WTC11 (cell line): ENCODE measurements around the gene FNDC3B. TPM values are rescaled to one million over a fixed set of nuclear protein-coding genes. Genes with fewer than 3 reads are reported as not detected.

Experiments used
- ATAC-seq: fragments of 200-7000 bp; cut with Tn5 transposase; 2 replicates; pipeline ENCODE4 v1.10.0; 2021; ENCODE audit warnings: mild to moderate bottlenecking, moderate library complexity
- CTCF ChIA-PET: fragments of 300-600 bp; sonication (Branson Sonifier 250); formaldehyde crosslinking; loops from one replicate; lab custom pipeline; 2021; ENCODE audit warnings: antibody characterized with exemption; lab: Charles Lee
- POLR2A ChIA-PET: fragments of 350-600 bp; sonication (Branson Sonifier 250); formaldehyde crosslinking; loops from one replicate; lab custom pipeline; 2021; ENCODE audit warnings: antibody characterized with exemption; lab: Charles Lee
- DNase-seq: peaks from one replicate; pipeline ENCODE4 v3.0.0; 2021; ENCODE audit warnings: low spot score
- H3K27ac Mint-ChIP-seq: 2 replicates; pipeline ENCODE4 v1.8.0; 2021; ENCODE audit warnings: mixed read lengths
- H3K27me3 Mint-ChIP-seq: 2 replicates; pipeline ENCODE4 v1.8.0; 2021; ENCODE audit warnings: low read depth, mild to moderate bottlenecking, moderate library complexity, mixed read lengths
- H3K36me3 Mint-ChIP-seq: 2 replicates; pipeline ENCODE4 v1.8.0; 2021; ENCODE audit warnings: mixed read lengths
- H3K4me1 Mint-ChIP-seq: 2 replicates; pipeline ENCODE4 v1.8.0; 2022; ENCODE audit warnings: mixed read lengths
- H3K4me3 Mint-ChIP-seq: 2 replicates; pipeline ENCODE4 v1.8.0; 2021; ENCODE audit warnings: mild to moderate bottlenecking, moderate library complexity, mixed read lengths
- H3K9me3 Mint-ChIP-seq: 2 replicates; pipeline ENCODE4 v1.8.0; 2021; ENCODE audit warnings: mixed read lengths
- ATF3 ChIP-seq: sonication (generic); formaldehyde crosslinking; conservative IDR thresholded peaks from 2 replicates; pipeline ENCODE4 v1.8.1; 2022; ENCODE audit warnings: mild to moderate bottlenecking, missing genetic modification reagents
- ATF6 ChIP-seq: sonication (generic); formaldehyde crosslinking; IDR thresholded peaks from 2 replicates; pipeline ENCODE4 v1.8.1; 2023; ENCODE audit warnings: mild to moderate bottlenecking, missing genetic modification reagents
- E2F4 ChIP-seq: sonication (generic); formaldehyde crosslinking; IDR thresholded peaks from 2 replicates; pipeline ENCODE4 v1.8.1; 2022; ENCODE audit warnings: low read depth, mild to moderate bottlenecking, moderate library complexity, missing genetic modification reagents, borderline replicate concordance
- ERG ChIP-seq: fragments of 250-450 bp; sonication (Bioruptor Pico); IDR thresholded peaks from 2 replicates; pipeline ENCODE4 v1.8.0; 2021; ENCODE audit warnings: mild to moderate bottlenecking
- ETV6 ChIP-seq: sonication (generic); formaldehyde crosslinking; IDR thresholded peaks from 2 replicates; pipeline ENCODE4 v1.8.1; 2022; ENCODE audit warnings: mild to moderate bottlenecking, missing genetic modification reagents
- FOXK1 ChIP-seq: sonication (generic); formaldehyde crosslinking; IDR thresholded peaks from 2 replicates; pipeline ENCODE4 v1.8.0; 2022; ENCODE audit warnings: mild to moderate bottlenecking, moderate library complexity, missing genetic modification reagents
- IRF1 ChIP-seq: sonication (generic); formaldehyde crosslinking; IDR thresholded peaks from 2 replicates; pipeline ENCODE4 v1.8.0; 2023; ENCODE audit warnings: missing genetic modification reagents
- MAX ChIP-seq: sonication (generic); formaldehyde crosslinking; IDR thresholded peaks from 2 replicates; pipeline ENCODE4 v1.8.0; 2022; ENCODE audit warnings: mild to moderate bottlenecking, missing genetic modification reagents
- PREB ChIP-seq: sonication (generic); formaldehyde crosslinking; IDR thresholded peaks from 2 replicates; pipeline ENCODE4 v1.8.1; 2022; ENCODE audit warnings: mild to moderate bottlenecking, missing genetic modification reagents, moderate library complexity, borderline replicate concordance
- SMAD3 ChIP-seq: sonication (generic); formaldehyde crosslinking; IDR thresholded peaks from 2 replicates; pipeline ENCODE4 v1.8.0; 2022; ENCODE audit warnings: missing genetic modification reagents, mild to moderate bottlenecking, borderline replicate concordance
- SMAD4 ChIP-seq: sonication (generic); formaldehyde crosslinking; IDR thresholded peaks from 2 replicates; pipeline ENCODE4 v1.8.0; 2022; ENCODE audit warnings: mild to moderate bottlenecking, missing genetic modification reagents
- SP1 ChIP-seq: sonication (generic); formaldehyde crosslinking; conservative IDR thresholded peaks from 2 replicates; pipeline ENCODE4 v1.8.1; 2022; ENCODE audit warnings: missing genetic modification reagents
- ZMAT4 ChIP-seq: fragments of 250-450 bp; sonication (Bioruptor Pico); IDR thresholded peaks from 2 replicates; pipeline ENCODE4 v1.9.0; 2021; ENCODE audit warnings: mild to moderate bottlenecking
- ZNF317 ChIP-seq: sonication (generic); formaldehyde crosslinking; IDR thresholded peaks from 2 replicates; pipeline ENCODE4 v1.8.1; 2023; ENCODE audit warnings: low read depth, mild to moderate bottlenecking, moderate library complexity, missing genetic modification reagents, borderline replicate concordance
- ZNF532 ChIP-seq: fragments of 250-450 bp; sonication (Bioruptor Pico); IDR thresholded peaks from 2 replicates; pipeline ENCODE4 v1.9.0; 2021; ENCODE audit warnings: mild to moderate bottlenecking, borderline replicate concordance
- ZNF671 ChIP-seq: fragments of 250-450 bp; sonication (Bioruptor Pico); IDR thresholded peaks from 2 replicates; pipeline ENCODE4 v1.8.0; 2021; ENCODE audit warnings: mild to moderate bottlenecking
- ZSCAN18 ChIP-seq: fragments of 250-450 bp; sonication (Bioruptor Pico); IDR thresholded peaks from 2 replicates; pipeline ENCODE4 v2.1.2; 2022; ENCODE audit warnings: mild to moderate bottlenecking, moderate library complexity
- total RNA-seq: library from RNA; stranded (reverse); gene quantifications from 3 replicates; pipeline ENCODE4 v1.2.3, GENCODE V29; 2021

FNDC3B gene
- total RNA-seq, 1 experiment from 2014 or later: 42.8 TPM

- DNase-seq (no peak), ATAC-seq (no peak)
- TF ChIP-seq SMAD4 (CRISPR knock-in tag) (no peak), ZNF317 (no peak), ZNF671 (CRISPR knock-in tag) (no peak), SP1 (CRISPR knock-in tag) (no peak), ETV6 (CRISPR knock-in tag) (no peak)
- CTCF ChIA-PET: no interaction called here
- no peaks in the 10 kb centered on the region for H3K9me3 Mint-ChIP-seq
- H3K4me1 Mint-ChIP-seq: peaks cover 35% of the 10 kb centered on the region
- no peak overlapping the region for H3K4me3 Mint-ChIP-seq
- H3K27ac Mint-ChIP-seq: no peak overlapping the region
- H3K36me3 Mint-ChIP-seq: peaks cover 12% of the 10 kb centered on the region
- POLR2A ChIA-PET: no interaction called here
- no peaks in the 10 kb centered on the region for H3K27me3 Mint-ChIP-seq
These were observed 211.8 kb downstream of the FNDC3B start for GRCh38 chr3:172251211-172251610.

- H3K27ac Mint-ChIP-seq: peak overlapping the region; percentile 24; the same call in 1 of the 2 replicates
- no peak for DNase-seq
- ATAC-seq: no peak
- no peaks in the 10 kb centered on the region for H3K9me3 Mint-ChIP-seq
- peaks cover 10% of the 10 kb centered on the region for H3K36me3 Mint-ChIP-seq
- ChIA-PET CTCF (no interaction called here), POLR2A (no interaction called here)
- H3K4me1 Mint-ChIP-seq: peaks cover 20% of the 10 kb centered on the region
- TF ChIP-seq ATF3 (CRISPR knock-in tag): no peak
- TF ChIP-seq ZSCAN18 (CRISPR knock-in tag): no peak
- no peaks in the 10 kb centered on the region for H3K27me3 Mint-ChIP-seq
- no peak overlapping the region for H3K4me3 Mint-ChIP-seq
These were observed 213.8 kb downstream of the FNDC3B start for GRCh38 chr3:172253200-172253599.

GRCh38 chr3:172254542-172254941 is 215.2 kb downstream of the FNDC3B start:
- ATAC-seq (no peak), DNase-seq (no peak)
- ChIA-PET POLR2A (no interaction called here), CTCF (interaction anchor here (0.6 kb wide), 1 partner anchor 12 kb away, joined by 3 read pairs; no protein-coding TSS in a partner anchor)
- H3K27me3 Mint-ChIP-seq: no peaks in the 10 kb centered on the region
- H3K36me3 Mint-ChIP-seq: peaks cover 10% of the 10 kb centered on the region
- H3K9me3 Mint-ChIP-seq: no peaks in the 10 kb centered on the region
- peaks cover 24% of the 10 kb centered on the region for H3K4me1 Mint-ChIP-seq
- H3K27ac Mint-ChIP-seq: no peak overlapping the region
- H3K4me3 Mint-ChIP-seq: no peak overlapping the region
- TF ChIP-seq ERG (CRISPR knock-in tag) (no peak), FOXK1 (CRISPR knock-in tag) (no peak), ATF6 (no peak), SMAD3 (no peak), ZMAT4 (no peak), PREB (no peak), MAX (no peak), IRF1 (no peak), E2F4 (CRISPR knock-in tag) (no peak), ZNF532 (CRISPR knock-in tag) (no peak)
